CD4-positive, alpha-beta T cell treated with Interleukin-17A for 1 hour (primary cell): ENCODE data around the gene DIDO1.
"Not testable (repeated sequence)": the region's sequence is repeated elsewhere in the genome, so short reads cannot be mapped to it uniquely, and the experiment has no call there.

Experiments used
- DNase-seq: peaks from one replicate; pipeline ENCODE4 v3.0.0-alpha.2; 2020

DIDO1 gene

GRCh38 chr20:62962221-62962879, 36.0 kb upstream of the DIDO1 start:
- DNase-seq = no peak

- DNase-seq = no peak
Measured at GRCh38 chr20:62961799-62962198, 35.5 kb upstream of the DIDO1 start.

GRCh38 chr20:62961310-62961783, 35.0 kb upstream of the DIDO1 start:
- no peak for DNase-seq

GRCh38 chr20:62960446-62961309, 34.4 kb upstream of the DIDO1 start:
- DNase-seq = not testable (repeated sequence)

- DNase-seq = no peak
Measured at GRCh38 chr20:62959998-62960436, 33.7 kb upstream of the DIDO1 start.

GRCh38 chr20:62959101-62959971, 33.0 kb upstream of the DIDO1 start:
- no peak for DNase-seq

- DNase-seq = no peak
Measured at GRCh38 chr20:62958388-62959100, 32.2 kb upstream of the DIDO1 start.

- no peak for DNase-seq
Measured at GRCh38 chr20:62957136-62958117, 31.1 kb upstream of the DIDO1 start.

- DNase-seq = no peak
Measured at GRCh38 chr20:62956387-62957135, 30.3 kb upstream of the DIDO1 start.

- no peak for DNase-seq
Measured at GRCh38 chr20:62955519-62956386, 29.4 kb upstream of the DIDO1 start.

GRCh38 chr20:62953839-62954703, 27.8 kb upstream of the DIDO1 start:
- peak; percentile 80 for DNase-seq

- DNase-seq = no peak
Measured at GRCh38 chr20:62952968-62953838, 26.9 kb upstream of the DIDO1 start.

- DNase-seq = peak; percentile 55
Measured at GRCh38 chr20:62952373-62952967, 26.2 kb upstream of the DIDO1 start, which contains the start of gene SLC17A9. TSS of gene SLC17A9 (plus strand) at chr20:62952709. CDS start at chr20:62952831, 122 bp downstream.

GRCh38 chr20:62951896-62952372, 25.6 kb upstream of the DIDO1 start:
- DNase-seq = no peak

- no peak for DNase-seq
Measured at GRCh38 chr20:62951143-62951895, 25.0 kb upstream of the DIDO1 start.

GRCh38 chr20:62950741-62951140, 24.4 kb upstream of the DIDO1 start:
- DNase-seq = no peak
